LNCaP clone FGC (cell line): ENCODE measurements around the gene USP6NL.
"Not testable (repeated sequence)": the region's sequence is repeated elsewhere in the genome, so short reads cannot be mapped to it uniquely, and the experiment has no call there.

Experiments used
- DNase-seq: peaks from one replicate; pipeline ENCODE4 v3.0.0-alpha.2; 2011; ENCODE audit warnings: low read depth
- H3K4me3 ChIP-seq: 2 replicates; pipeline ENCODE4 v1.5.1; 2011; ENCODE audit warnings: mild to moderate bottlenecking, low read depth, low read length, control low read depth
- TF ChIP-seq, protein P1 (sequence below): IDR thresholded peaks from 2 replicates; pipeline ENCODE4 v1.5.1; 2012; ENCODE audit warnings: mild to moderate bottlenecking; ENCODE audit not compliant: control insufficient read depth, insufficient read depth; ENCODE audit errors: extremely low read depth

USP6NL gene

GRCh38 chr10:11439523-11440053, 171.9 kb downstream of the USP6NL start:
- TF ChIP-seq, protein P1, sequence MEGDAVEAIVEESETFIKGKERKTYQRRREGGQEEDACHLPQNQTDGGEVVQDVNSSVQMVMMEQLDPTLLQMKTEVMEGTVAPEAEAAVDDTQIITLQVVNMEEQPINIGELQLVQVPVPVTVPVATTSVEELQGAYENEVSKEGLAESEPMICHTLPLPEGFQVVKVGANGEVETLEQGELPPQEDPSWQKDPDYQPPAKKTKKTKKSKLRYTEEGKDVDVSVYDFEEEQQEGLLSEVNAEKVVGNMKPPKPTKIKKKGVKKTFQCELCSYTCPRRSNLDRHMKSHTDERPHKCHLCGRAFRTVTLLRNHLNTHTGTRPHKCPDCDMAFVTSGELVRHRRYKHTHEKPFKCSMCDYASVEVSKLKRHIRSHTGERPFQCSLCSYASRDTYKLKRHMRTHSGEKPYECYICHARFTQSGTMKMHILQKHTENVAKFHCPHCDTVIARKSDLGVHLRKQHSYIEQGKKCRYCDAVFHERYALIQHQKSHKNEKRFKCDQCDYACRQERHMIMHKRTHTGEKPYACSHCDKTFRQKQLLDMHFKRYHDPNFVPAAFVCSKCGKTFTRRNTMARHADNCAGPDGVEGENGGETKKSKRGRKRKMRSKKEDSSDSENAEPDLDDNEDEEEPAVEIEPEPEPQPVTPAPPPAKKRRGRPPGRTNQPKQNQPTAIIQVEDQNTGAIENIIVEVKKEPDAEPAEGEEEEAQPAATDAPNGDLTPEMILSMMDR = no peak
- DNase-seq = no peak
- no peak overlapping the region for H3K4me3 ChIP-seq

- TF ChIP-seq, protein P1 = no peak
- no peak for DNase-seq
- H3K4me3 ChIP-seq = no peak overlapping the region
These were observed 173.9 kb downstream of the USP6NL start for GRCh38 chr10:11437391-11438142.

DNA sequence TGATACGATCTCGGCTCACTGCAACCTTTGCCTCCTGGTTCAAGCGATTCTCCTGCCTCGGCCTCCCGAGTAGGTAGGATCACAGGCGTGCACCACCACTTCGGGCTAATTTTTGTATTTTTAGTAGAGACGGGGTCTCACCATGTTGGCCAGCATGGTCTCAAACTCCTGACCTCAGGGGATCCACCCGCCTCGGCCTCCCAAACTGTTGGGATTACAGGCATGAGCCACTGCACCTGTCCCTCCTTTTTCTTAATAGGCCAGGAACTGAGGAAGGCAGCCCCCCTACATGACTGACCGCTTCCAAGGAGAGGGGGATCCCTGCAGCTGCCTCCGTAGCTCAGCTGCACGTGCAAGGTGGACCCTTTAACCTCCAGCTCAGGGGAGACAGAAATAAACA, 175.0 kb downstream of the USP6NL start:
- H3K4me3 ChIP-seq, DNase-seq: not testable (repeated sequence)

GRCh38 chr10:11435581-11435981, 175.9 kb downstream of the USP6NL start:
- TF ChIP-seq, protein P1 = no peak
- H3K4me3 ChIP-seq = no peak overlapping the region
- DNase-seq = no peak

DNA sequence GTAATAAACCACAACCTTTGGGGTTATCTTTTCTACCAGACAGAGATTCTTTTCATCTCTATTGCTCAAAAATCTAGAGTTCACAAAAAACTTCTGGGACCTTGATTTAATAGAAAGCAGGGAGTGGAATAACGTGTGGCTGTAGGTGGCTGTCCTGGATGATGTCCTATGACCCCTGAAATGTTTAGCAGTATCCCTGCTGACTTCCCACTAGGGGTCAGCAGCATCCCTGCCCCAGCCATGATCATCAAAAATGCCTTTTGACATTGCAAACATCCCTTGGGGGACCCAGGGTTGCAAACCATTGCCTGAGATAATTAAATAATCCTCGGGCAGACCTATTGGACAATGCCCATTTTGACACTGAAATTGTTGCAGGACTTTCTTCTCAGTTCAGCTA, 177.1 kb downstream of the USP6NL start:
- TF ChIP-seq, protein P1 = peak; percentile 47
- no peak overlapping the region for H3K4me3 ChIP-seq
- DNase-seq = no peak

GRCh38 chr10:11433657-11434056, 177.8 kb downstream of the USP6NL start:
- no peak overlapping the region for H3K4me3 ChIP-seq
- TF ChIP-seq, protein P1 = no peak
- no peak for DNase-seq

GRCh38 chr10:11431216-11431555, 180.3 kb downstream of the USP6NL start:
- TF ChIP-seq, protein P1 = no peak
- no peak overlapping the region for H3K4me3 ChIP-seq
- no peak for DNase-seq
